B cell (primary cell): ENCODE measurements around the gene PHF21B. TPM values are rescaled to one million over a fixed set of nuclear protein-coding genes. Genes with fewer than 3 reads are reported as not detected.

ENCODE experiments used
- ATAC-seq: fragments of 200-7000 bp; cut with Tn5 transposase; one replicate; pipeline ENCODE4 v1.10.0; 2021; ENCODE audit warnings: low read depth, mild to moderate bottlenecking, moderate number of reproducible peaks, moderate library complexity
- CTCF ChIA-PET: fragments of 350-600 bp; sonication (Branson Sonifier 250); formaldehyde crosslinking; loops from one replicate; lab custom pipeline; 2021; ENCODE audit warnings: antibody characterized with exemption, inconsistent platforms; lab: Charles Lee
- POLR2A ChIA-PET: fragments of 350-600 bp; sonication (Branson Sonifier 250); formaldehyde crosslinking; loops from one replicate; lab custom pipeline; 2021; ENCODE audit warnings: antibody characterized with exemption; lab: Charles Lee
- DNase-seq: peaks from one replicate; pipeline ENCODE4 v3.0.0; 2013
- H2AFZ ChIP-seq: 2 replicates; pipeline ENCODE4 v1.6.1; 2012; ENCODE audit warnings: mild to moderate bottlenecking, low read depth, low read length; ENCODE audit not compliant: insufficient read depth, poor library complexity, severe bottlenecking
- H3K27ac ChIP-seq, 2 donors: 1 replicate in 1 of 2; 2 replicates in 1 of 2; pipeline ENCODE4 v1.5.1; 2012 to 2013; ENCODE audit warnings: low read length in 2 of 2, mild to moderate bottlenecking in 2 of 2, moderate library complexity in 1 of 2
- H3K27me3 ChIP-seq, 4 experiments: fragments of 200-600 bp in 1 of 4; sonication (generic) in 1 of 4; replicated peaks in 1 of 4; 1 replicate in 2 of 4; 2 replicates in 2 of 4; pipeline versions ENCODE4 v1.6.1 to v1.7.0; 2013 to 2016; ENCODE audit warnings: low read length in 3 of 4, mild to moderate bottlenecking in 2 of 4, mixed read lengths in 1 of 4, moderate library complexity in 1 of 4; ENCODE audit not compliant: insufficient read depth in 4 of 4, control insufficient read depth in 3 of 4; ENCODE audit errors: control extremely low read depth in 1 of 4
- H3K36me3 ChIP-seq, 2 experiments: replicated peaks in 1 of 2; 1 replicate in 1 of 2; 2 replicates in 1 of 2; pipeline versions ENCODE4 v1.6.1 to v1.7.1; 2013; ENCODE audit warnings: low read length in 1 of 2; ENCODE audit not compliant: insufficient read depth in 2 of 2, control insufficient read depth in 1 of 2; ENCODE audit errors: control extremely low read depth in 1 of 2, extremely low read depth in 1 of 2
- H3K4me1 ChIP-seq, 2 donors: fragments of 200-600 bp in 1 of 2; sonication (generic) in 1 of 2; 1 replicate in 1 of 2; 2 replicates in 1 of 2; pipeline versions ENCODE4 v1.5.1 to v1.6.1; 2013 to 2017; ENCODE audit warnings: low read length in 2 of 2; ENCODE audit not compliant: control insufficient read depth in 2 of 2, insufficient read depth in 2 of 2
- H3K4me2 ChIP-seq: replicated peaks from 2 replicates; pipeline ENCODE3; 2012; ENCODE audit warnings: mild to moderate bottlenecking, low read depth, low read length; ENCODE audit not compliant: poor library complexity, severe bottlenecking
- H3K4me3 ChIP-seq, 5 experiments: fragments of 200-600 bp in 1 of 5; sonication (generic) in 1 of 5; 1 replicate in 3 of 5; 2 replicates in 2 of 5; pipeline versions ENCODE4 v1.5.1 to v1.7.0; 2011 to 2016; ENCODE audit warnings: low read length in 4 of 5, mild to moderate bottlenecking in 4 of 5, low read depth in 2 of 5, control low read depth in 1 of 5, moderate library complexity in 1 of 5; ENCODE audit not compliant: insufficient read depth in 1 of 5; ENCODE audit errors: control extremely low read depth in 1 of 5, extremely low read depth in 1 of 5
- H3K79me2 ChIP-seq: fragments of 200-600 bp; sonication (generic); one replicate; pipeline ENCODE4 v1.6.0; 2016; ENCODE audit warnings: low read length; ENCODE audit not compliant: control insufficient read depth, insufficient read depth
- H3K9ac ChIP-seq: fragments of 200-600 bp; sonication (generic); 2 replicates; pipeline ENCODE4 v1.6.1; 2017; ENCODE audit warnings: mild to moderate bottlenecking, low read length, moderate library complexity
- H3K9me3 ChIP-seq, 3 donors: one replicate each; pipeline versions ENCODE4 v1.6.1 to v1.7.1; 2013; ENCODE audit warnings: low read length in 2 of 3; ENCODE audit not compliant: control insufficient read depth in 2 of 3, insufficient read depth in 1 of 3; ENCODE audit errors: control extremely low read depth in 1 of 3
- H4K20me1 ChIP-seq: 2 replicates; pipeline ENCODE4 v1.6.0; 2012; ENCODE audit warnings: mild to moderate bottlenecking, low read length; ENCODE audit not compliant: insufficient read depth, control insufficient read depth, poor library complexity, severe bottlenecking
- H3K27ac Mint-ChIP-seq: one replicate; pipeline ENCODE4 v1.8.0; 2021; ENCODE audit warnings: mixed read lengths
- H3K27me3 Mint-ChIP-seq: one replicate; pipeline ENCODE4 v1.8.0; 2021; ENCODE audit warnings: mixed read lengths
- H3K4me1 Mint-ChIP-seq: one replicate; pipeline ENCODE4 v1.8.0; 2021; ENCODE audit warnings: mixed read lengths
- H3K4me3 Mint-ChIP-seq: one replicate; pipeline ENCODE4 v1.8.0; 2021; ENCODE audit warnings: mixed read lengths
- H3K9me3 Mint-ChIP-seq: one replicate; pipeline ENCODE4 v1.8.0; 2022; ENCODE audit warnings: mixed read lengths; ENCODE audit not compliant: insufficient read depth
- CTCF ChIP-seq: fragments of 200-600 bp; IDR thresholded peaks from one replicate; pipeline ENCODE4 v1.8.0; 2022; ENCODE audit warnings: antibody characterized with exemption, mild to moderate bottlenecking
- EZH2 ChIP-seq: IDR thresholded peaks from 2 replicates; pipeline ENCODE4 v1.6.1; 2012; ENCODE audit warnings: borderline replicate concordance, low read depth, mild to moderate bottlenecking, moderate library complexity, low read length; ENCODE audit not compliant: insufficient read depth, poor library complexity, severe bottlenecking
- WGBS: methylation state at CpG from one replicate; pipeline ENCODE4 v1.1.5; 2013; ENCODE audit warnings: missing lambda C conversion rate; ENCODE audit not compliant: insufficient coverage; 5-methylcytosine and 5-hydroxymethylcytosine counted together
- intact Hi-C: fragments of 100-400 bp; cut with micrococcal nuclease; formaldehyde crosslinking; loops from one replicate; pipeline ENCODE4 v1.10.0; 2022
- polyA plus RNA-seq: library from polyadenylated mRNA; depleted of rRNA; stranded (reverse); fragments of >200 nt; gene quantifications from 2 replicates; pipeline ENCODE4 v1.2.3, GENCODE V29; 2012
- total RNA-seq, 2 donors: library from RNA; stranded (reverse); fragments of 120-200 nt in 1 of 2; gene quantifications; 1 replicate in 1 of 2; 2 replicates in 1 of 2; pipeline versions ENCODE4 v1.2.3 to v1.2.4, GENCODE V29; 2013 to 2022

Gene PHF21B
- total and polyA plus RNA-seq, 2 donors (not counting 1 experiment from before 2014, with no cell fraction given): not detected

- no peak overlapping the region for H3K4me2 ChIP-seq
- Mint-ChIP-seq H3K9me3 (no peaks in the 10 kb centered on the region), H3K27ac (no peak overlapping the region), H3K4me1 (no peaks in the 10 kb centered on the region), H3K27me3 (peaks cover 19% of the 10 kb centered on the region), H3K4me3 (no peak overlapping the region)
- DNase-seq: no peak
- TF ChIP-seq EZH2 (no peak), CTCF (no peak)
- no peaks in the 10 kb centered on the region for H3K27me3 ChIP-seq
- POLR2A ChIA-PET: no interaction called here
- 43% methylated on average over 1 of the region's 7 CpGs for WGBS
- H3K4me1 ChIP-seq: no peaks in the 10 kb centered on the region
- intact Hi-C loops: no loop called here
- no peaks in the 10 kb centered on the region for H3K36me3 ChIP-seq
- H3K79me2 ChIP-seq: no peaks in the 10 kb centered on the region
- H4K20me1 ChIP-seq: no peaks in the 10 kb centered on the region
- H2AFZ ChIP-seq: no peak overlapping the region
- H3K4me3 ChIP-seq: no peak overlapping the region
- CTCF ChIA-PET: no interaction called here
- no peak for ATAC-seq
- peaks cover 0 to 3% (median 0%) of the 10 kb centered on the region in 3 donors for H3K9me3 ChIP-seq
- no peak overlapping the region for H3K9ac ChIP-seq
- no peak overlapping the region for H3K27ac ChIP-seq
Measured at GRCh38 chr22:44995105-44995514, 14.7 kb downstream of the PHF21B start.

- H3K4me1 ChIP-seq: no peaks in the 10 kb centered on the region
- H3K27me3 ChIP-seq: no peaks in the 10 kb centered on the region
- H3K9ac ChIP-seq: no peak overlapping the region
- H3K27ac Mint-ChIP-seq: no peak overlapping the region
- no peaks in the 10 kb centered on the region for H3K79me2 ChIP-seq
- peaks cover 0 to under 1% (median 0%) of the 10 kb centered on the region in 3 donors for H3K9me3 ChIP-seq
- H4K20me1 ChIP-seq: no peaks in the 10 kb centered on the region
- POLR2A ChIA-PET: no interaction called here
- intact Hi-C loops: no loop called here
- no peak for ATAC-seq
- TF ChIP-seq EZH2: no peak
- TF ChIP-seq CTCF: no peak
- no peak overlapping the region for H2AFZ ChIP-seq
- peaks cover 19% of the 10 kb centered on the region for H3K27me3 Mint-ChIP-seq
- CTCF ChIA-PET: no interaction called here
- H3K27ac ChIP-seq: no peak overlapping the region
- no peak overlapping the region for H3K4me3 ChIP-seq
- H3K9me3 Mint-ChIP-seq: no peaks in the 10 kb centered on the region
- no peak overlapping the region for H3K4me2 ChIP-seq
- 86% methylated on average over 16 of the region's 19 CpGs for WGBS
- no peaks in the 10 kb centered on the region for H3K36me3 ChIP-seq
- no peak overlapping the region for H3K4me3 Mint-ChIP-seq
- H3K4me1 Mint-ChIP-seq: no peaks in the 10 kb centered on the region
- no peak for DNase-seq
Measured at GRCh38 chr22:44994399-44995104, 15.3 kb downstream of the PHF21B start.
